ENCODE measurements around the gene RAB17.

The RAB17 gene

GRCh38 chr2:237546876-237547395, 43.6 kb downstream of the RAB17 start:
- ChIA-PET CTCF (no interaction called here), POLR2A (no interaction called here)
- H3K4me3 ChIP-seq (ENCODE audit: low read depth, low read length): no peak overlapping the region
- DNase-seq (ENCODE audit: low read depth, low spot score): no peak
- TF ChIP-seq, protein P1, sequence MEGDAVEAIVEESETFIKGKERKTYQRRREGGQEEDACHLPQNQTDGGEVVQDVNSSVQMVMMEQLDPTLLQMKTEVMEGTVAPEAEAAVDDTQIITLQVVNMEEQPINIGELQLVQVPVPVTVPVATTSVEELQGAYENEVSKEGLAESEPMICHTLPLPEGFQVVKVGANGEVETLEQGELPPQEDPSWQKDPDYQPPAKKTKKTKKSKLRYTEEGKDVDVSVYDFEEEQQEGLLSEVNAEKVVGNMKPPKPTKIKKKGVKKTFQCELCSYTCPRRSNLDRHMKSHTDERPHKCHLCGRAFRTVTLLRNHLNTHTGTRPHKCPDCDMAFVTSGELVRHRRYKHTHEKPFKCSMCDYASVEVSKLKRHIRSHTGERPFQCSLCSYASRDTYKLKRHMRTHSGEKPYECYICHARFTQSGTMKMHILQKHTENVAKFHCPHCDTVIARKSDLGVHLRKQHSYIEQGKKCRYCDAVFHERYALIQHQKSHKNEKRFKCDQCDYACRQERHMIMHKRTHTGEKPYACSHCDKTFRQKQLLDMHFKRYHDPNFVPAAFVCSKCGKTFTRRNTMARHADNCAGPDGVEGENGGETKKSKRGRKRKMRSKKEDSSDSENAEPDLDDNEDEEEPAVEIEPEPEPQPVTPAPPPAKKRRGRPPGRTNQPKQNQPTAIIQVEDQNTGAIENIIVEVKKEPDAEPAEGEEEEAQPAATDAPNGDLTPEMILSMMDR (IDR thresholded peaks at IDR 0.05; ENCODE audit: insufficient read depth, low read length, missing control alignments): no peak

DNA sequence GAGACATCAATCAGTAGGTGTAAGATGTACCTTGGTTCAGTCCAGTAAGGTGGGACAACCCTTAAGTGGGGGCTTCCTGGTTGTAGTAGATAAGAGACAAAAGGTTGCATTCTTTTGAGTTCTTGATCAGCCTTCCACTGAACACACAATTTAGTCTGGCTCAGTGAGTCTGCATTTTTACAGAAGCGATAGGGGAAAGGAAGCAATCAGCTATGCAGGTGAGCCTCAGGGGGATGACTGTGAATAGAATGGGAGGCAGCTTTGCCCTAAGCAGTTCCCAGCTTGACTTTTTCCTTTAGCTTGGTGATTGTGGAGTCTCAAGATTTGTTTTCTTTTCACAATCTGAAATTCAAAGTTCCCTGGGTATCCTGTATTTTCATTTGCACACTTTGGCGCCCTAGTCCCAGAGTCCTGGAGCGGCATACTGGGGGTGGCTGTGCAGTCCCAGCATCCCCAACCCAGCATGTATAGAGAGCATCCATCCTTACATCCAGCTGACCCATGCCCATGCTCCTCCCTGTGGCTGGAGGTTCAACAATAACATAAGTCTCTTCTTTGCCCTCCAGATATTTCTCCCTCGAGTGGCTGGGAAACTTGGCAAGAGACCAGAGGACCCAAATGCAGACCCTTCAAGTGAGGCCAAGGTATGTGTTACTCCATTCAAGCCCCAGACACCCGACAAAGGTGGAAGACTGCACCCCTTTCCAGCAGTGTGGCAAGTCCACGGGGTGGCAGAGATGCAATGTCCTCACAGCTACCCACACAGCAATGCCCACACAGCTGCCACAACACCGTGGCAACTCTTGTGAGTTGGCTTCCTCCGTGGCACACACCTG, 44.3 kb downstream of the RAB17 start:
- POLR2A ChIA-PET: no interaction called here
- CTCF ChIA-PET: interaction anchor here (1.2 to 1.3 kb wide), 2 partner anchors 10 to 34 kb away, joined by 3 to 5 read pairs; no protein-coding TSS in a partner anchor

GRCh38 chr2:237542001-237542704, 48.4 kb downstream of the RAB17 start:
- ChIA-PET CTCF (interaction anchor here (1.1 to 2.8 kb wide), 4 partner anchors 29 to 203 kb away, joined by 3 to 16 read pairs (median 4); no protein-coding TSS in a partner anchor), POLR2A (no interaction called here)
- no peak overlapping the region for H3K4me3 ChIP-seq (ENCODE audit: low read depth, low read length)
- TF ChIP-seq, protein P1 (IDR thresholded peaks at IDR 0.05; ENCODE audit: insufficient read depth, low read length, missing control alignments): no peak
- no peak for DNase-seq (ENCODE audit: low read depth, low spot score)

More for the DNA sequence above, 44.3 kb downstream of the RAB17 start:
- H3K4me3 ChIP-seq (ENCODE audit: low read depth, low read length): no peak overlapping the region
- DNase-seq (ENCODE audit: low read depth, low spot score): no peak
- TF ChIP-seq, protein P1 (IDR thresholded peaks at IDR 0.05; ENCODE audit: insufficient read depth, low read length, missing control alignments): no peak

GRCh38 chr2:237541243-237541642, 49.3 kb downstream of the RAB17 start:
- ChIA-PET CTCF (interaction anchor here (0.9 to 2.8 kb wide), 6 partner anchors 28 to 204 kb away, joined by 3 to 16 read pairs (median 4); no protein-coding TSS in a partner anchor), POLR2A (no interaction called here)
- H3K4me3 ChIP-seq (ENCODE audit: low read depth, low read length): no peak overlapping the region
- TF ChIP-seq, protein P1 (IDR thresholded peaks at IDR 0.05; ENCODE audit: insufficient read depth, low read length, missing control alignments): no peak
- DNase-seq (ENCODE audit: low read depth, low spot score): no peak

DNA sequence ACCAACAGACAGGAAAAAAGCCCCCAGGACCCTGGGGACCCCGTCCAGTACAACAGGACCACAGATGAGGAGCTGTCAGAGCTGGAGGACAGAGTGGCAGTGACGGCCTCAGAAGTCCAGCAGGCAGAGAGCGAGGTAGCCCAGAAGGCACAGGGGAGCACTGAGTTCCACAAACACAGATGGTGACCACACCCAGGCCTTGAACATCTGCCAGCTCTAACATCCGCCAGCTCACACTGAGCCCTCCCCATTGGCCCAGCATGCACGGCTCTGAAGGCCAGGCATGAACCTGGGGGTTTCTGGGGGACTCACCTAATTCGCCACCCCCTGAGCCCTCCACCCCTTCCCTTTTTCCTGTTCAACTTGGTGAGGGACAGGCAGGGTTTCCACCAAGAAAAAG, 49.7 kb downstream of the RAB17 start:
- no peak overlapping the region for H3K4me3 ChIP-seq (ENCODE audit: low read depth, low read length)
- TF ChIP-seq, protein P1 (IDR thresholded peaks at IDR 0.05; ENCODE audit: insufficient read depth, low read length, missing control alignments): no peak
- no peak for DNase-seq (ENCODE audit: low read depth, low spot score)
- CTCF ChIA-PET: interaction anchor here (0.9 to 2.8 kb wide), 4 partner anchors 29 to 204 kb away, joined by 3 to 16 read pairs (median 4); no protein-coding TSS in a partner anchor
- POLR2A ChIA-PET: no interaction called here

All from AG04449 (cell line).